Smooth muscle cell (in vitro differentiated cells): ENCODE measurements around the gene GINS1. TPM values are rescaled to one million over a fixed set of nuclear protein-coding genes. Genes with fewer than 3 reads are reported as not detected.

Experiments used
- DNase-seq: peaks from one replicate; lab custom pipeline; 2025; ENCODE audit not compliant: unreplicated experiment; lab: John Stamatoyannopoulos, UW
- H2AFZ ChIP-seq: fragments of 200-600 bp; sonication (generic); 2 replicates; pipeline ENCODE4 v1.6.0; 2016; ENCODE audit warnings: antibody characterized with exemption, low read depth, mild to moderate bottlenecking
- H3F3A ChIP-seq: fragments of 200-600 bp; sonication (generic); 2 replicates; pipeline ENCODE4 v1.6.0; 2017; ENCODE audit warnings: antibody characterized with exemption, low read depth
- H3K27ac ChIP-seq: fragments of 200-600 bp; sonication (generic); 2 replicates; pipeline ENCODE4 v1.5.1; 2016; ENCODE audit warnings: low read depth, mild to moderate bottlenecking
- H3K27me3 ChIP-seq: fragments of 200-600 bp; sonication (generic); 2 replicates; pipeline ENCODE4 v1.6.1; 2016; ENCODE audit warnings: low read depth, mild to moderate bottlenecking
- H3K36me3 ChIP-seq: fragments of 200-600 bp; sonication (generic); 2 replicates; pipeline ENCODE4 v1.5.1; 2016; ENCODE audit warnings: low read depth
- H3K4me1 ChIP-seq: fragments of 200-600 bp; sonication (generic); 2 replicates; pipeline ENCODE4 v1.5.1; 2016; ENCODE audit warnings: low read depth
- H3K4me2 ChIP-seq: fragments of 200-600 bp; sonication (generic); 2 replicates; pipeline ENCODE4 v1.6.0; 2016; ENCODE audit warnings: mild to moderate bottlenecking
- H3K4me3 ChIP-seq: fragments of 200-600 bp; sonication (generic); 2 replicates; pipeline ENCODE4 v1.5.1; 2016; ENCODE audit warnings: mild to moderate bottlenecking
- H3K79me2 ChIP-seq: fragments of 200-600 bp; sonication (generic); 2 replicates; pipeline ENCODE4 v1.6.0; 2016; ENCODE audit warnings: low read depth, mild to moderate bottlenecking
- H3K9ac ChIP-seq: fragments of 200-600 bp; sonication (generic); 2 replicates; pipeline ENCODE4 v1.6.0; 2016; ENCODE audit warnings: low read depth
- H3K9me3 ChIP-seq: fragments of 200-600 bp; sonication (generic); replicated peaks from 2 replicates; pipeline ENCODE4 v1.5.1; 2016; ENCODE audit warnings: low read depth
- H4K20me1 ChIP-seq: fragments of 200-600 bp; sonication (generic); 2 replicates; pipeline ENCODE4 v1.6.0; 2016; ENCODE audit warnings: low read depth
- WGBS: methylation state at CpG from one replicate; pipeline ENCODE4 v1.1.7; 2016; ENCODE audit warnings: low lambda C conversion rate; 5-methylcytosine and 5-hydroxymethylcytosine counted together
- polyA plus RNA-seq: library from polyadenylated mRNA; unstranded; fragments of >200 nt; fragmentation: Nextera tagmentation; extraction: Ambion mirVana; gene quantifications from 2 replicates; pipeline ENCODE4 v1.2.1, GENCODE V29; 2016
- total RNA-seq: library from RNA; depleted of rRNA; stranded (reverse); fragments of >200 nt; gene quantifications from 2 replicates; pipeline ENCODE4 v1.2.3, GENCODE V29; 2014
- TF ChIP-seq, protein P1 (sequence below): fragments of 200-600 bp; sonication (generic); IDR thresholded peaks from 2 replicates; pipeline ENCODE4 v1.5.1; 2017; ENCODE audit warnings: borderline replicate concordance, mild to moderate bottlenecking, antibody characterized with exemption; ENCODE audit not compliant: insufficient read depth, poor library complexity, severe bottlenecking

Gene GINS1
- total and polyA plus RNA-seq, 2 experiments from 2014 or later, result 5.9 to 9.3 TPM

GRCh38 chr20:25459916-25460535 is 52.6 kb downstream of the GINS1 start:
- Histone ChIP-seq H2AFZ (no peak overlapping the region), H3F3A (no peaks in the 10 kb centered on the region), H3K27ac (no peak overlapping the region), H3K4me3 (no peak overlapping the region), H3K79me2 (no peaks in the 10 kb centered on the region), H3K27me3 (no peaks in the 10 kb centered on the region), H3K9ac (no peak overlapping the region), H3K36me3 (no peaks in the 10 kb centered on the region), H4K20me1 (no peaks in the 10 kb centered on the region), H3K9me3 (no peaks in the 10 kb centered on the region), H3K4me1 (no peaks in the 10 kb centered on the region), H3K4me2 (no peak overlapping the region)
- TF ChIP-seq, protein P1, sequence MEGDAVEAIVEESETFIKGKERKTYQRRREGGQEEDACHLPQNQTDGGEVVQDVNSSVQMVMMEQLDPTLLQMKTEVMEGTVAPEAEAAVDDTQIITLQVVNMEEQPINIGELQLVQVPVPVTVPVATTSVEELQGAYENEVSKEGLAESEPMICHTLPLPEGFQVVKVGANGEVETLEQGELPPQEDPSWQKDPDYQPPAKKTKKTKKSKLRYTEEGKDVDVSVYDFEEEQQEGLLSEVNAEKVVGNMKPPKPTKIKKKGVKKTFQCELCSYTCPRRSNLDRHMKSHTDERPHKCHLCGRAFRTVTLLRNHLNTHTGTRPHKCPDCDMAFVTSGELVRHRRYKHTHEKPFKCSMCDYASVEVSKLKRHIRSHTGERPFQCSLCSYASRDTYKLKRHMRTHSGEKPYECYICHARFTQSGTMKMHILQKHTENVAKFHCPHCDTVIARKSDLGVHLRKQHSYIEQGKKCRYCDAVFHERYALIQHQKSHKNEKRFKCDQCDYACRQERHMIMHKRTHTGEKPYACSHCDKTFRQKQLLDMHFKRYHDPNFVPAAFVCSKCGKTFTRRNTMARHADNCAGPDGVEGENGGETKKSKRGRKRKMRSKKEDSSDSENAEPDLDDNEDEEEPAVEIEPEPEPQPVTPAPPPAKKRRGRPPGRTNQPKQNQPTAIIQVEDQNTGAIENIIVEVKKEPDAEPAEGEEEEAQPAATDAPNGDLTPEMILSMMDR, result no peak
- 91% methylated on average over 12 of the region's 12 CpGs for WGBS
- DNase-seq, result no peak

GRCh38 chr20:25460566-25461280 is 53.2 kb downstream of the GINS1 start:
- H3K9ac ChIP-seq, result no peak overlapping the region
- H3K4me2 ChIP-seq, result no peak overlapping the region
- H3K36me3 ChIP-seq, result no peaks in the 10 kb centered on the region
- no peaks in the 10 kb centered on the region for H3F3A ChIP-seq
- WGBS, result 94% methylated on average over 15 of the region's 19 CpGs
- TF ChIP-seq, protein P1, result no peak
- H3K27me3 ChIP-seq, result no peaks in the 10 kb centered on the region
- no peaks in the 10 kb centered on the region for H3K9me3 ChIP-seq
- no peaks in the 10 kb centered on the region for H4K20me1 ChIP-seq
- H2AFZ ChIP-seq, result no peak overlapping the region
- H3K4me1 ChIP-seq, result no peaks in the 10 kb centered on the region
- no peak overlapping the region for H3K4me3 ChIP-seq
- H3K79me2 ChIP-seq, result no peaks in the 10 kb centered on the region
- no peak for DNase-seq
- no peak overlapping the region for H3K27ac ChIP-seq

DNA sequence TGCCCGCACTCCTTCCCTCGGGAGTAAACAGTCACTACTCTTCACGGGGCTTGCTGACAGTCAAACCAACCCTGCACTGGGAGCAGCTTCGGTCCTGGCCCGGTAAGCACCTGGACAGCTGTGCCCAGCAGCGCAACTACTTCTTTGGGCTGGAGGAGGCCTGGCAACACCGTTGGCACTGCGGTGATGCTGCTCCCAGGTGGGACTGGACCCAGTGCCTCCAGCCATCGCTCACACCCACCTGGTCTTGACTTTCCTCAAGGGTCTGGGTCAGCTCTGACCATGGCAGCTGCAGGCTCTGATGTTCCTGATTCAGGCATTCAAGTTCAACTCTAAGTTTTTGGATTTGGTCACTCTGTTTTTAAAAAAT is 53.8 kb downstream of the GINS1 start:
- H3K27ac ChIP-seq, result no peak overlapping the region
- no peak overlapping the region for H3K4me3 ChIP-seq
- H3K36me3 ChIP-seq, result no peaks in the 10 kb centered on the region
- no peaks in the 10 kb centered on the region for H3K9me3 ChIP-seq
- no peaks in the 10 kb centered on the region for H4K20me1 ChIP-seq
- TF ChIP-seq, protein P1, result no peak
- no peak overlapping the region for H3K9ac ChIP-seq
- no peaks in the 10 kb centered on the region for H3K4me1 ChIP-seq
- H3F3A ChIP-seq, result no peaks in the 10 kb centered on the region
- DNase-seq, result no peak
- 91% methylated on average over 9 of the region's 9 CpGs for WGBS
- H3K27me3 ChIP-seq, result no peaks in the 10 kb centered on the region
- H3K79me2 ChIP-seq, result no peaks in the 10 kb centered on the region
- no peak overlapping the region for H3K4me2 ChIP-seq
- H2AFZ ChIP-seq, result no peak overlapping the region
